ENCODE results near the gene TUBGCP3. TPM values are rescaled to one million over a fixed set of nuclear protein-coding genes. Genes with fewer than 3 reads are reported as not detected.

TUBGCP3 gene
- total RNA-seq, 1 experiment from 2014 or later = 51.1 TPM

DNA sequence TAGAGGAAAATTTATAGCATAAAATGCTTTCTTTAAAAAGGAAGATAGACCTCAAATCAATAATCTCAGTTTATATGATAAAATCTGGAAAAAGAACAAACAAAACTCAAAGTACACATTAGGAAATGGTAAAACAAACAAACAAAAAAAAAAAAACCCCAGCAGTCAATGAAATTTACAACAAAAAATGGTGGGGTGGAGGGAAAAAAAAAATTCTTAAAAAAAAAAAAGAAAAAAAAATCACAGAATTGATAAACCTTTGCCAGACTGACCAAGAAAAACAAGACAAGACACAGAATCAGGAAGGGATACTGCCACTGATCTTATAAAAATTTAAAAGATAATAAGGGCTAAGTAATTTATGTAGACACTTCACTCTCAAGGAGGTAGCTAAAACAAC lies 11.2 kb downstream of the TUBGCP3 start:
- Histone ChIP-seq H3K27me3 (replicated peaks; ENCODE audit: control insufficient read depth, insufficient read depth, low read length) (no peaks in the 10 kb centered on the region), H3K9me3 (peaks cover 3% of the 10 kb centered on the region; the same call in 1 of the 2 replicates), H3K36me3 (ENCODE audit: control insufficient read depth, insufficient read depth, low read length) (no peaks in the 10 kb centered on the region), H3K4me3 (ENCODE audit: low read depth, low read length) (no peak overlapping the region), H3K4me1 (no peaks in the 10 kb centered on the region)
- Mint-ChIP-seq H3K4me1 (ENCODE audit: low read depth, unreplicated experiment) (peaks cover 16% of the 10 kb centered on the region), H3K4me3 (ENCODE audit: unreplicated experiment) (no peak overlapping the region), H3K36me3 (ENCODE audit: insufficient read depth, unreplicated experiment) (peaks cover 19% of the 10 kb centered on the region), H3K27ac (ENCODE audit: unreplicated experiment) (no peak overlapping the region), H3K27me3 (ENCODE audit: insufficient read depth, unreplicated experiment) (no peaks in the 10 kb centered on the region), H3K9me3 (ENCODE audit: unreplicated experiment) (peaks cover 8% of the 10 kb centered on the region)
- POLR2A ChIA-PET = no interaction called here
- no peak for DNase-seq
- intact Hi-C loops (cut with micrococcal nuclease; ENCODE audit: unreplicated experiment) = no loop called here
- TF ChIP-seq, protein P1, sequence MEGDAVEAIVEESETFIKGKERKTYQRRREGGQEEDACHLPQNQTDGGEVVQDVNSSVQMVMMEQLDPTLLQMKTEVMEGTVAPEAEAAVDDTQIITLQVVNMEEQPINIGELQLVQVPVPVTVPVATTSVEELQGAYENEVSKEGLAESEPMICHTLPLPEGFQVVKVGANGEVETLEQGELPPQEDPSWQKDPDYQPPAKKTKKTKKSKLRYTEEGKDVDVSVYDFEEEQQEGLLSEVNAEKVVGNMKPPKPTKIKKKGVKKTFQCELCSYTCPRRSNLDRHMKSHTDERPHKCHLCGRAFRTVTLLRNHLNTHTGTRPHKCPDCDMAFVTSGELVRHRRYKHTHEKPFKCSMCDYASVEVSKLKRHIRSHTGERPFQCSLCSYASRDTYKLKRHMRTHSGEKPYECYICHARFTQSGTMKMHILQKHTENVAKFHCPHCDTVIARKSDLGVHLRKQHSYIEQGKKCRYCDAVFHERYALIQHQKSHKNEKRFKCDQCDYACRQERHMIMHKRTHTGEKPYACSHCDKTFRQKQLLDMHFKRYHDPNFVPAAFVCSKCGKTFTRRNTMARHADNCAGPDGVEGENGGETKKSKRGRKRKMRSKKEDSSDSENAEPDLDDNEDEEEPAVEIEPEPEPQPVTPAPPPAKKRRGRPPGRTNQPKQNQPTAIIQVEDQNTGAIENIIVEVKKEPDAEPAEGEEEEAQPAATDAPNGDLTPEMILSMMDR (IDR thresholded peaks at IDR 0.05; ENCODE audit: insufficient read depth in 1 of 2, low read depth in 1 of 2, low read length in 1 of 2, severe bottlenecking in 1 of 2, unreplicated experiment in 1 of 2) = no peak
- no TSS peak for BruUV-seq (replicated peaks)
- CTCF ChIA-PET = no interaction called here

DNA sequence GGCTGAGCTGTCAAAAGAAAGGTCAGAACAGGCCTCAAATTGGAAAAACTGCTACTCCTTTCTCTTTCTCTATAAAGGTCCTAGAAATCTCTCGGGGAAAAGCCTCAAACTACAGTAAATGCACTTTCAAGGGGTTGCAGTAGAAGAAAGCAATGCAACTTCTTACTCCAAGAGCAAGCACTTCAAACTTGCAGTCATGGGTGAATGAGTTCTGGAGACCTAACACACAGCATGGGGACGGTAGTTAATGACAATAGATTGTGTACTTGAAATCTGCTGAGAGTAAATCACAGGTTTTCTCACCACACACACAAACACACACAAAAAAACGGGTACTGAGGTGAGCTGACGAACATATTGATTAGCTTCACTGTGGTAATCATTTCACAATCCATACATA lies 11.8 kb downstream of the TUBGCP3 start:
- H3K4me3 Mint-ChIP-seq (ENCODE audit: unreplicated experiment) = no peak overlapping the region
- TF ChIP-seq, protein P1 (IDR thresholded peaks at IDR 0.05; ENCODE audit: insufficient read depth in 1 of 2, low read depth in 1 of 2, low read length in 1 of 2, severe bottlenecking in 1 of 2, unreplicated experiment in 1 of 2) = no peak
- Histone ChIP-seq H3K4me3 (ENCODE audit: low read depth, low read length) (no peak overlapping the region), H3K9me3 (peaks cover 3% of the 10 kb centered on the region; the same call in 1 of the 2 replicates), H3K27me3 (replicated peaks; ENCODE audit: control insufficient read depth, insufficient read depth, low read length) (no peaks in the 10 kb centered on the region), H3K4me1 (no peaks in the 10 kb centered on the region), H3K36me3 (ENCODE audit: control insufficient read depth, insufficient read depth, low read length) (no peaks in the 10 kb centered on the region)
- H3K36me3 Mint-ChIP-seq (ENCODE audit: insufficient read depth, unreplicated experiment) = peaks cover 16% of the 10 kb centered on the region
- no peak for DNase-seq
- no peaks in the 10 kb centered on the region for H3K27me3 Mint-ChIP-seq (ENCODE audit: insufficient read depth, unreplicated experiment)
- intact Hi-C loops (cut with micrococcal nuclease; ENCODE audit: unreplicated experiment) = no loop called here
- peaks cover 16% of the 10 kb centered on the region for H3K4me1 Mint-ChIP-seq (ENCODE audit: low read depth, unreplicated experiment)
- CTCF ChIA-PET = interaction anchor here (0.8 kb wide), 1 partner anchor 375 kb away, joined by 3 read pairs; no protein-coding TSS in a partner anchor
- BruUV-seq (replicated peaks) = no TSS peak
- no peak overlapping the region for H3K27ac Mint-ChIP-seq (ENCODE audit: unreplicated experiment)
- POLR2A ChIA-PET = no interaction called here
- peaks cover 8% of the 10 kb centered on the region for H3K9me3 Mint-ChIP-seq (ENCODE audit: unreplicated experiment)

DNA sequence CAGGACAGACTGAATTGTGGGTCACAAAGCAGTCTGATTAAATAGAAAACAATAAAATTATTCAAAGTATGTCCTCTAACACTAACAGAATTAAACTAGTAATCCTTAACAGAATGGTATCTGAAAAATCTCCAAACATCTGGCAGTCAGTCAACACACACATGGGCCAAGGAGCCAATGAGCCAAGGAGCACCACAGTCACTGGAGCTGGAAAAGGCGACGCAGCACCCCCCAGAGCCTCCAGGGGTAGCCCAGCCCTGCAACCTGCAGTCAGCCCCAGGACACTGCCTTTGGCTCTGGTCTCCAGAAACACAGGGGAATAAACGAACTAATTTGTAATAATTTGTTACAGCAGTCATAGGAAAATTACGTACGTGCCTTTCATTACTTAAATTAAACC lies 12.3 kb downstream of the TUBGCP3 start:
- POLR2A ChIA-PET = no interaction called here
- no peak overlapping the region for H3K4me3 ChIP-seq (ENCODE audit: low read depth, low read length)
- Mint-ChIP-seq H3K9me3 (ENCODE audit: unreplicated experiment) (peaks cover 8% of the 10 kb centered on the region), H3K27me3 (ENCODE audit: insufficient read depth, unreplicated experiment) (no peaks in the 10 kb centered on the region), H3K36me3 (ENCODE audit: insufficient read depth, unreplicated experiment) (peaks cover 21% of the 10 kb centered on the region), H3K4me3 (ENCODE audit: unreplicated experiment) (no peak overlapping the region), H3K27ac (ENCODE audit: unreplicated experiment) (no peak overlapping the region), H3K4me1 (ENCODE audit: low read depth, unreplicated experiment) (peaks cover 16% of the 10 kb centered on the region)
- no peaks in the 10 kb centered on the region for H3K27me3 ChIP-seq (replicated peaks; ENCODE audit: control insufficient read depth, insufficient read depth, low read length)
- H3K36me3 ChIP-seq (ENCODE audit: control insufficient read depth, insufficient read depth, low read length) = no peaks in the 10 kb centered on the region
- H3K9me3 ChIP-seq = peaks cover 3% of the 10 kb centered on the region; the same call in 1 of the 2 replicates
- intact Hi-C loops (cut with micrococcal nuclease; ENCODE audit: unreplicated experiment) = no loop called here
- TF ChIP-seq, protein P1 (IDR thresholded peaks at IDR 0.05; ENCODE audit: insufficient read depth in 1 of 2, low read depth in 1 of 2, low read length in 1 of 2, severe bottlenecking in 1 of 2, unreplicated experiment in 1 of 2) = peak in 1 of 2 experiments; percentile 4
- H3K4me1 ChIP-seq = no peaks in the 10 kb centered on the region
- CTCF ChIA-PET = interaction anchor here (0.8 kb wide), 1 partner anchor 376 kb away, joined by 3 read pairs; no protein-coding TSS in a partner anchor
- DNase-seq = peak in 1 of 2 experiments; percentile 17
- BruUV-seq (replicated peaks) = no TSS peak

Measured in Caco-2 (cell line).